GM13976 (cell line): ENCODE measurements around the gene OGFRL1.

Experiments
- DNase-seq: peaks from one replicate; pipeline ENCODE4 v3.0.0; 2012; ENCODE audit warnings: low spot score
- CTCF ChIP-seq: IDR thresholded peaks from 2 replicates; pipeline ENCODE4 v1.5.1; 2012; ENCODE audit warnings: borderline replicate concordance, mild to moderate bottlenecking; ENCODE audit not compliant: insufficient read depth; ENCODE audit errors: extremely low read depth, missing control alignments, control extremely low read depth
- in situ Hi-C: fragments of 300-500 bp; cut with MboI; formaldehyde crosslinking; loops from one replicate; pipeline ENCODE4 v1.12.0; 2022; ENCODE audit warnings: low sequenced_read_pairs, mixed read lengths, inconsistent platforms; ENCODE audit not compliant: unreplicated experiment

The OGFRL1 gene

DNA sequence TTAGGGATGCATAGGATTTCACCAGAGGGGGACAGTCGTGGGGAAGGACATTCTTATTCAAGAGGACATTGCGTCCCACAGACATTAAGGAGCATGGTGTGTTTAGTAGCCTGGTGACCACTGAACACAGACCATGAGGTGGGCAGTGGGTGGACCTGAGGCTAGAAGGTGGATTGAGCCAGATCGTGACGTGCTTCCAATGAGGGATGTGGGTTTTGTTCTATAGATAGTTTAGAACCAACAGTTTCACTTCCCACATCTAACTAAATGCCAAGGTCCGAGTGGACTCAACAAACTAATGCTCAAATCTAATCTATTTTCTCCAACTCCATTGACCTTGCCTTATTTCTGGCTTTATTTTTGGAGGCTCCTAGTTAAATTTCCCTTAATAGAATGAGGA, 58.5 kb downstream of the OGFRL1 start:
- TF ChIP-seq CTCF, result no peak
- in situ Hi-C loops, result no loop called here
- DNase-seq, result no peak

GRCh38 chr6:71349395-71349794, 60.8 kb downstream of the OGFRL1 start:
- in situ Hi-C loops, result no loop called here
- DNase-seq, result no peak

DNA sequence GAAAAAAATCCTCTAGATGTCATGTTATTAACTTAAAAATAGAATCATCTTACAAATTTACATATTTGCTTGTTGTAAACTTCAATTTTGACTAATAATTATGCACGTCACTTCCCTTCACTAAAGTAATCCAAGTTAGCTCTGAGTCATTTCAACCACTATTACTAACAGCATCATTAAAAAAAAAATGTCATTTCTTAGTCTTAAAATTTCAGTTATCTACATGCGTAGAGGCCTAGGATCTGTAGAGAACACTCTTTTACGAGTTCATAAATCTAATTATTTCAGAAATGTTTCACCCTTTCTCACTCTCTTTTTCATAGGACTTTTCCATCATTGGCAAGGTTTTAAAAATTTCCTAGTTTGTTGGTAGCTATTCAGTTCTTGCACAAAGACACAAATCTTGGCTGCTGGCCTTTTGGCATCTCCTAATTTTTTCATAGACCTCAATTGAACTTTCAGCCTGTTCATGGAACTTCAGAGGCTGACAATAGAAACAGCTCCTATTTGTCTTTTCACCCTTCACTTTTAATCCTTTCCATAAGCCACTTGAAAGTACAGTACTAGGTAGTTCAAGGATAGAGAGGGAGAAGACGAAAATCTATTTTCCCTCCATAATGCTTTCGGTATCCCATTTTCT, 61.5 kb downstream of the OGFRL1 start:
- in situ Hi-C loops, result no loop called here
- DNase-seq, result no peak
- no peak for TF ChIP-seq CTCF

More at GRCh38 chr6:71349395-71349794, 60.8 kb downstream of the OGFRL1 start:
- peak; percentile 23 for TF ChIP-seq CTCF

- in situ Hi-C loops, result no loop called here
- TF ChIP-seq CTCF, result no peak
- no peak for DNase-seq
Observed at GRCh38 chr6:71351190-71351589, 62.6 kb downstream of the OGFRL1 start.
